Uterus (tissue), 2 donors: ENCODE measurements around the gene CHST12.

Experiments
- POLR2A ChIP-seq, 2 donors: fragments of 450-650 bp; IDR thresholded peaks; one replicate each; pipeline ENCODE4 v1.6.1; 2016; ENCODE audit warnings: antibody characterized with exemption in 2 of 2, mild to moderate bottlenecking in 1 of 2, moderate library complexity in 1 of 2
- TF ChIP-seq, protein P1 (sequence below), 4 experiments: fragments of 200-600 bp in 2 of 4; fragments of 450-650 bp in 2 of 4; sonication (generic) in 2 of 4; IDR thresholded peaks; one replicate each; pipeline ENCODE4 v1.5.1; 2016 to 2019; ENCODE audit warnings: antibody characterized with exemption in 4 of 4, mild to moderate bottlenecking in 2 of 4, moderate library complexity in 1 of 4

DNA sequence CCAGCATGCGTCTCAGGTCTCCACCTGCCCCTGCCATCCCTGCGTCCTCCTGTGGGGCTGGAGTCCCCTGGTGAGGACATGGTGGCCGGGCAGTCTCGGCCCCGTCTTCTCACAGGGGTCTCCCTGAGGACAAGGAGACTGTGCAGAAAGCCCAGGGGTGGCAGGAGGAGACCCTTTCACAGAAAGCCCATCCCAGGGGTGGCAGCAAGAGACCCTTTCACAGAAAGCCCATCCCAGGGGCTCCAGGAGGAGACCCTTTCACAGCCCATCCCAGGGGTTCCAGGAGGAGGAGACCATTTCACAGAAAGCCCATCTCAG lies 14.8 kb upstream of the CHST12 start:
- TF ChIP-seq, protein P1, sequence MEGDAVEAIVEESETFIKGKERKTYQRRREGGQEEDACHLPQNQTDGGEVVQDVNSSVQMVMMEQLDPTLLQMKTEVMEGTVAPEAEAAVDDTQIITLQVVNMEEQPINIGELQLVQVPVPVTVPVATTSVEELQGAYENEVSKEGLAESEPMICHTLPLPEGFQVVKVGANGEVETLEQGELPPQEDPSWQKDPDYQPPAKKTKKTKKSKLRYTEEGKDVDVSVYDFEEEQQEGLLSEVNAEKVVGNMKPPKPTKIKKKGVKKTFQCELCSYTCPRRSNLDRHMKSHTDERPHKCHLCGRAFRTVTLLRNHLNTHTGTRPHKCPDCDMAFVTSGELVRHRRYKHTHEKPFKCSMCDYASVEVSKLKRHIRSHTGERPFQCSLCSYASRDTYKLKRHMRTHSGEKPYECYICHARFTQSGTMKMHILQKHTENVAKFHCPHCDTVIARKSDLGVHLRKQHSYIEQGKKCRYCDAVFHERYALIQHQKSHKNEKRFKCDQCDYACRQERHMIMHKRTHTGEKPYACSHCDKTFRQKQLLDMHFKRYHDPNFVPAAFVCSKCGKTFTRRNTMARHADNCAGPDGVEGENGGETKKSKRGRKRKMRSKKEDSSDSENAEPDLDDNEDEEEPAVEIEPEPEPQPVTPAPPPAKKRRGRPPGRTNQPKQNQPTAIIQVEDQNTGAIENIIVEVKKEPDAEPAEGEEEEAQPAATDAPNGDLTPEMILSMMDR (IDR thresholded peaks at IDR 0.05): no peak
- no peak for TF ChIP-seq POLR2A (IDR thresholded peaks at IDR 0.05)
